Measurements from ENCODE around the gene OPA3. TPM values are rescaled to one million over a fixed set of nuclear protein-coding genes. Genes with fewer than 3 reads are reported as not detected.
A peak's percentile ranks its signal among the peaks of the same experiment; 100 is the strongest.

OPA3 gene
- total RNA-seq, 1 experiment from 2014 or later: 11.1 TPM

GRCh38 chr19:45483033-45483432, 101.6 kb downstream of the OPA3 start (continued):
- TF ChIP-seq, protein P1, sequence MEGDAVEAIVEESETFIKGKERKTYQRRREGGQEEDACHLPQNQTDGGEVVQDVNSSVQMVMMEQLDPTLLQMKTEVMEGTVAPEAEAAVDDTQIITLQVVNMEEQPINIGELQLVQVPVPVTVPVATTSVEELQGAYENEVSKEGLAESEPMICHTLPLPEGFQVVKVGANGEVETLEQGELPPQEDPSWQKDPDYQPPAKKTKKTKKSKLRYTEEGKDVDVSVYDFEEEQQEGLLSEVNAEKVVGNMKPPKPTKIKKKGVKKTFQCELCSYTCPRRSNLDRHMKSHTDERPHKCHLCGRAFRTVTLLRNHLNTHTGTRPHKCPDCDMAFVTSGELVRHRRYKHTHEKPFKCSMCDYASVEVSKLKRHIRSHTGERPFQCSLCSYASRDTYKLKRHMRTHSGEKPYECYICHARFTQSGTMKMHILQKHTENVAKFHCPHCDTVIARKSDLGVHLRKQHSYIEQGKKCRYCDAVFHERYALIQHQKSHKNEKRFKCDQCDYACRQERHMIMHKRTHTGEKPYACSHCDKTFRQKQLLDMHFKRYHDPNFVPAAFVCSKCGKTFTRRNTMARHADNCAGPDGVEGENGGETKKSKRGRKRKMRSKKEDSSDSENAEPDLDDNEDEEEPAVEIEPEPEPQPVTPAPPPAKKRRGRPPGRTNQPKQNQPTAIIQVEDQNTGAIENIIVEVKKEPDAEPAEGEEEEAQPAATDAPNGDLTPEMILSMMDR (IDR thresholded peaks at IDR 0.05 in 2 of 3, conservative IDR thresholded peaks at IDR 0.05 in 1 of 3; ENCODE audit: borderline replicate concordance in 1 of 3, insufficient read depth in 1 of 3, low read depth in 2 of 3, low read length in 2 of 3): no peak
- TF ChIP-seq FOSL1 (IDR thresholded peaks at IDR 0.05; ENCODE audit: low read depth): no peak
- no peak for TF ChIP-seq JUND (IDR thresholded peaks at IDR 0.05)
- no peak for TF ChIP-seq POLR2A (IDR thresholded peaks at IDR 0.05; ENCODE audit: borderline replicate concordance, extremely low read depth, insufficient read depth, insufficient read length)
- TF ChIP-seq YY1 (IDR thresholded peaks at IDR 0.05; ENCODE audit: extremely low read depth, insufficient replicate concordance, low read depth, low read length): no peak
- TF ChIP-seq POLR2AphosphoS5 (IDR thresholded peaks at IDR 0.05; ENCODE audit: low read depth, low read length): no peak
- no peak for TF ChIP-seq SIN3A (IDR thresholded peaks at IDR 0.05; ENCODE audit: low read depth)

DNA sequence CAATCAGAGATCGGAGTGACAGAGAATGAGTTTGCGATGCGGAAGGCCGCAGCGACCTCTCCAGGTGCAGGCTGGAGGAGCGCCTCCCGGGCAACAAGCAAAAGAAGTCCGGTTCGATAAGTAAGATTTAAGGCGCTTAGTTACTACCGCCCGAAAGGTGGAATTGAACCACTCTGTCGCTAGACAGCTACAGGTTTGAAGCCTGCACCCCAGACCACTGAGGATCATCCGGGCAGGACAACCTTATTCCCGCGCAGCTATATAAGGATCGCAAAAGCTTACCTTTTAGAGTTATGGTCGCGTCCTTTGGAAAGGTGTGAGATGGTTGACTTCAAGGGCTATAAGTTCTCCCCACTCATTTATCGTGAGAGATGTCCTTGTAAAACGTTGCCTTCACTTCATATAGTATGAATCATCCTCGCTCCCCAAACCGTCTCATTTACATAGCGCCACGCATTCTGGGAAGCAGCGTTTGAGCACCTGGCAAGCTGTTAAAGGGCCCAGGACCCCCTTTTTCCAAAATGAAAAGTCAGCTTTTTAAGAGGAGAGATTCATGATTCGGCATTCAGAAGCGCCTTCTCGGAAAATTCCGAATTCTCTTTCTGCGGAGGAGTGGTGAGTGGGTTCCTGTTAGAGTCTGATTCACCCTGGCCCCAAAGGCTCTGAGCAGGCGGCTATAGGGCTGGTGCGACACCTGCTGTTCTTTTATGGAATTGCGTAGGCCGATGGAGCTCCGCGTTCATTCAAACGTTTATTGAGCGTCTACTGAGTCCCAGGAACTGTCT, 106.0 kb downstream of the OPA3 start:
- peak overlapping the region; percentile 67 for H3K9ac ChIP-seq (ENCODE audit: low read length)
- ChIA-PET POLR2A (interaction anchor here (1.0 to 3.1 kb wide), 9 partner anchors 10 to 78 kb away, joined by 3 to 43 read pairs (median 6); partner anchors contain the start of gene FOSB), RAD21 (ENCODE audit: low non-redundant PET in 1 of 2, low total read pairs in 2 of 2, uncharacterized antibody in 2 of 2, unreplicated experiment in 2 of 2) (interaction anchor here (0.5 to 3.0 kb wide), 17 partner anchors 9 to 311 kb away, joined by 3 to 40 read pairs (median 4); partner anchors contain the start of gene FOSB (in 2 of the 2)), CTCF (interaction anchor here (0.6 to 7.5 kb wide), 29 partner anchors 10 to 419 kb away, joined by 3 to 189 read pairs (median 5); partner anchors contain the start of genes FOSB, OPA3, PPP1R13L and TRAPPC6A)
- peak overlapping the region; percentile 37 to 53 for H3K4me3 ChIP-seq (replicated peaks in 1 of 2; ENCODE audit: low read depth in 1 of 2, low read length in 2 of 2)
- peaks cover 5 to 24% of the 10 kb centered on the region in 2 experiments; a peak in 3 of 4 replicates for H3K4me1 ChIP-seq (ENCODE audit: control insufficient read depth in 1 of 2, insufficient read depth in 2 of 2, low read length in 2 of 2)
- DNase-seq (ENCODE audit: low read depth, low spot score) (peak; percentile 95), ATAC-seq (peak; percentile 95)
- BruUV-seq (replicated peaks): TSS peak; percentile 100
- H3K27ac ChIP-seq (ENCODE audit: low read depth, low read length): peak overlapping the region; percentile 71
- H3K9me3 ChIP-seq (ENCODE audit: control insufficient read depth in 1 of 2, insufficient read depth in 1 of 2, low read depth in 1 of 2, low read length in 2 of 2): no peaks in the 10 kb centered on the region
- no peaks in the 10 kb centered on the region for H3K79me2 ChIP-seq (ENCODE audit: insufficient read depth, low read length)
- H3K9me2 ChIP-seq (ENCODE audit: insufficient read depth): no peaks in the 10 kb centered on the region
- no peaks in the 10 kb centered on the region for H4K20me1 ChIP-seq (ENCODE audit: insufficient read depth)
- peak overlapping the region; percentile 85 for H3K4me2 ChIP-seq (ENCODE audit: low read length)
- intact Hi-C loops (cut with micrococcal nuclease): loop anchor here (1.0 kb wide), 3 partner anchors 39 to 73 kb away; partner anchors contain the start of gene PPP1R13L
- peak overlapping the region; percentile 94 for H2AFZ ChIP-seq (ENCODE audit: low read depth, low read length, poor library complexity, severe bottlenecking)
- H3K27me3 ChIP-seq (ENCODE audit: insufficient read depth, low read length): no peaks in the 10 kb centered on the region
- H3K36me3 ChIP-seq (ENCODE audit: control insufficient read depth in 1 of 2, insufficient read depth in 2 of 2, low read length in 2 of 2): no peaks in the 10 kb centered on the region
- TF ChIP-seq EGR1 (IDR thresholded peaks at IDR 0.05; ENCODE audit: low read depth) (peak; percentile 58; the same call in 1 of the 2 replicates), RAD21 (IDR thresholded peaks at IDR 0.05; ENCODE audit: low read depth) (peak; percentile 97), JUND (IDR thresholded peaks at IDR 0.05) (no peak), ZBTB33 (IDR thresholded peaks at IDR 0.05; ENCODE audit: extremely low read depth, insufficient replicate concordance, low read length) (peak; percentile 41), POLR2AphosphoS5 (IDR thresholded peaks at IDR 0.05; ENCODE audit: low read depth, low read length) (peak; percentile 88), ZNF274 (IDR thresholded peaks at IDR 0.05; ENCODE audit: low read depth, low read length) (no peak), CBX3 (IDR thresholded peaks at IDR 0.05; ENCODE audit: low read depth) (peak; percentile 75), SP1 (IDR thresholded peaks at IDR 0.05; ENCODE audit: low read depth) (peak; percentile 66), SIN3A (IDR thresholded peaks at IDR 0.05; ENCODE audit: low read depth) (peak; percentile 73; the same call in 1 of the 2 replicates), FOSL1 (IDR thresholded peaks at IDR 0.05; ENCODE audit: low read depth) (no peak), YY1 (IDR thresholded peaks at IDR 0.05; ENCODE audit: extremely low read depth, insufficient replicate concordance, low read depth, low read length) (peak; percentile 36), POLR2A (IDR thresholded peaks at IDR 0.05; ENCODE audit: borderline replicate concordance, extremely low read depth, insufficient read depth, insufficient read length) (peak; percentile 80)
- TF ChIP-seq, protein P1 (IDR thresholded peaks at IDR 0.05 in 2 of 3, conservative IDR thresholded peaks at IDR 0.05 in 1 of 3; ENCODE audit: borderline replicate concordance in 1 of 3, insufficient read depth in 1 of 3, low read depth in 2 of 3, low read length in 2 of 3): peak; percentile 91 to 99 (median 98)
- TF ChIP-seq, protein P2, sequence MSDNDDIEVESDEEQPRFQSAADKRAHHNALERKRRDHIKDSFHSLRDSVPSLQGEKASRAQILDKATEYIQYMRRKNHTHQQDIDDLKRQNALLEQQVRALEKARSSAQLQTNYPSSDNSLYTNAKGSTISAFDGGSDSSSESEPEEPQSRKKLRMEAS (IDR thresholded peaks at IDR 0.05): peak; percentile 71
